ENCODE data around the gene GALNT17.

- TF ChIP-seq CTCF (conservative IDR thresholded peaks at IDR 0.05; ENCODE audit: low read depth, low read length) (no peak), EZH2 (IDR thresholded peaks at IDR 0.05; ENCODE audit: borderline replicate concordance, low read depth, low read length, poor library complexity, severe bottlenecking) (no peak)
These were observed 354.5 kb downstream of the GALNT17 start for GRCh38 chr7:71486414-71486813.

All from A673 (cell line).